H1 (cell line): ENCODE data around the gene MAN2C1. TPM values are rescaled to one million over a fixed set of nuclear protein-coding genes. Genes with fewer than 3 reads are reported as not detected.

Experiments used
- CTCF ChIA-PET: fragments of 300-600 bp; sonication (Branson Sonifier 250); formaldehyde crosslinking; loops from one replicate; lab custom pipeline; 2021; ENCODE audit not compliant: partially characterized antibody; lab: Charles Lee
- POLR2A ChIA-PET: fragments of 300-600 bp; sonication (Branson Sonifier 250); formaldehyde crosslinking; loops from one replicate; lab custom pipeline; 2021; ENCODE audit warnings: inconsistent platforms; ENCODE audit not compliant: partially characterized antibody; lab: Charles Lee
- DNase-seq, 2 experiments: peaks; one replicate each; pipeline versions ENCODE4 v3.0.0 to v3.0.0-alpha.2; 2010 to 2022; ENCODE audit warnings: low spot score in 2 of 2, low read depth in 1 of 2, mixed read lengths in 1 of 2
- FAIRE-seq: peaks from 2 replicates; lab custom pipeline; 2011; peaks lifted over from hg19 to GRCh38; lab: Jason Lieb, UNC
- H2AFZ ChIP-seq: 2 replicates; pipeline ENCODE4 v1.8.1; 2012; ENCODE audit warnings: low read length, inconsistent platforms
- H2AK5ac ChIP-seq: 2 replicates; pipeline ENCODE4 v1.6.1; 2013; ENCODE audit warnings: low read depth, low read length
- H2BK120ac ChIP-seq: replicated peaks from 2 replicates; pipeline ENCODE3; 2013; ENCODE audit warnings: low read depth, low read length, inconsistent platforms
- H2BK12ac ChIP-seq: 2 replicates; pipeline ENCODE4 v1.6.1; 2013; ENCODE audit warnings: low read depth, low read length
- H2BK15ac ChIP-seq: 2 replicates; pipeline ENCODE4 v1.6.1; 2013; ENCODE audit warnings: low read length
- H2BK20ac ChIP-seq: 2 replicates; pipeline ENCODE4 v1.6.1; 2013; ENCODE audit warnings: low read length
- H2BK5ac ChIP-seq: 2 replicates; pipeline ENCODE4 v1.6.1; 2013; ENCODE audit warnings: low read depth, low read length
- H3K14ac ChIP-seq: 2 replicates; pipeline ENCODE4 v1.6.1; 2013; ENCODE audit warnings: inconsistent platforms; ENCODE audit not compliant: insufficient read length
- H3K18ac ChIP-seq: 2 replicates; pipeline ENCODE4 v1.6.1; 2013; ENCODE audit warnings: low read length; ENCODE audit errors: extremely low read depth
- H3K23ac ChIP-seq: 2 replicates; pipeline ENCODE4 v1.6.1; 2013; ENCODE audit warnings: inconsistent platforms; ENCODE audit not compliant: insufficient read length
- H3K23me2 ChIP-seq: 2 replicates; pipeline ENCODE4 v1.6.1; 2013; ENCODE audit warnings: low read depth, low read length
- H3K27ac ChIP-seq: 2 replicates; pipeline ENCODE4 v1.6.1; 2011; ENCODE audit warnings: low read depth, low read length, inconsistent platforms
- H3K27me3 ChIP-seq, 4 experiments: replicated peaks in 1 of 4; 1 replicate in 1 of 4; 2 replicates in 3 of 4; pipeline versions ENCODE4 v1.6.1 to v1.8.1; 2011 to 2013; ENCODE audit warnings: low read length in 3 of 4, mild to moderate bottlenecking in 3 of 4, inconsistent platforms in 2 of 4, mixed read lengths in 2 of 4, moderate library complexity in 1 of 4; ENCODE audit not compliant: control insufficient read depth in 3 of 4, insufficient read depth in 3 of 4; ENCODE audit errors: extremely low read depth in 1 of 4
- H3K36me3 ChIP-seq, 4 experiments: 2 replicates each; pipeline versions ENCODE4 v1.6.1 to v1.8.1; 2011 to 2013; ENCODE audit warnings: mild to moderate bottlenecking in 4 of 4, low read length in 3 of 4, moderate library complexity in 2 of 4, control low read depth in 1 of 4, inconsistent platforms in 1 of 4; ENCODE audit not compliant: insufficient read depth in 4 of 4, control insufficient read depth in 2 of 4
- H3K4ac ChIP-seq: replicated peaks from 2 replicates; pipeline ENCODE3; 2013; ENCODE audit warnings: low read length, low read depth, mixed read lengths, inconsistent platforms; ENCODE audit not compliant: insufficient read length
- H3K4me1 ChIP-seq, 4 experiments: replicated peaks in 1 of 4; 1 replicate in 1 of 4; 2 replicates in 3 of 4; pipeline versions ENCODE4 v1.6.1 to v1.8.1; 2011 to 2013; ENCODE audit warnings: low read length in 3 of 4, inconsistent platforms in 2 of 4, mixed read lengths in 1 of 4; ENCODE audit not compliant: insufficient read depth in 4 of 4, control insufficient read depth in 3 of 4
- H3K4me2 ChIP-seq, 2 experiments: 2 replicates each; pipeline versions ENCODE4 v1.6.1 to v1.8.1; 2011 to 2013; ENCODE audit warnings: low read depth in 2 of 2, low read length in 2 of 2, control low read depth in 1 of 2, inconsistent platforms in 1 of 2, mild to moderate bottlenecking in 1 of 2; ENCODE audit not compliant: insufficient read depth in 1 of 2
- H3K4me3 ChIP-seq, 4 experiments: fragments of 200-600, 300-600 bp in 1 of 4; sonication (generic), shearing (Covaris generic), sonication (Bioruptor Twin) in 1 of 4; 2 replicates each; pipeline versions ENCODE4 v1.5.1 to v1.8.1; 2011 to 2016; ENCODE audit warnings: low read length in 4 of 4, low read depth in 3 of 4, control low read depth in 2 of 4, inconsistent platforms in 2 of 4, mild to moderate bottlenecking in 2 of 4, mixed read lengths in 1 of 4, moderate library complexity in 1 of 4; ENCODE audit not compliant: insufficient read depth in 2 of 4; ENCODE audit errors: extremely low read depth in 1 of 4
- H3K56ac ChIP-seq: replicated peaks from 2 replicates; pipeline ENCODE3; 2013; ENCODE audit warnings: low read depth, mild to moderate bottlenecking, mixed read lengths, low read length, inconsistent platforms; ENCODE audit not compliant: insufficient read length
- H3K79me1 ChIP-seq: 2 replicates; pipeline ENCODE4 v1.6.1; 2013; ENCODE audit warnings: low read depth, low read length, control low read depth
- H3K79me2 ChIP-seq, 2 experiments: 2 replicates each; pipeline versions ENCODE4 v1.6.1 to v1.8.1; 2012 to 2013; ENCODE audit warnings: low read length in 2 of 2, mild to moderate bottlenecking in 2 of 2, inconsistent platforms in 1 of 2; ENCODE audit not compliant: insufficient read depth in 2 of 2, control insufficient read depth in 1 of 2
- H3K9ac ChIP-seq, 4 experiments: replicated peaks in 1 of 4; 1 replicate in 1 of 4; 2 replicates in 3 of 4; pipeline versions ENCODE4 v1.6.1 to v1.8.1; 2011 to 2013; ENCODE audit warnings: low read depth in 3 of 4, low read length in 3 of 4, control low read depth in 2 of 4, mild to moderate bottlenecking in 2 of 4, moderate library complexity in 2 of 4, inconsistent platforms in 1 of 4; ENCODE audit errors: extremely low read depth in 1 of 4
- H3K9me3 ChIP-seq, 2 experiments: 2 replicates each; pipeline versions ENCODE4 v1.6.1 to v1.8.1; 2012 to 2013; ENCODE audit warnings: mild to moderate bottlenecking in 2 of 2, moderate library complexity in 2 of 2, control low read depth in 1 of 2, inconsistent platforms in 1 of 2, low read depth in 1 of 2, low read length in 1 of 2, mixed read lengths in 1 of 2; ENCODE audit not compliant: insufficient read depth in 2 of 2
- H4K20me1 ChIP-seq, 2 experiments: replicated peaks in 1 of 2; 2 replicates each; pipeline versions ENCODE3 to v1.8.1; 2011 to 2013; ENCODE audit warnings: inconsistent platforms in 2 of 2, low read length in 2 of 2, mild to moderate bottlenecking in 1 of 2; ENCODE audit not compliant: insufficient read depth in 2 of 2, control insufficient read depth in 1 of 2
- H4K5ac ChIP-seq: 2 replicates; pipeline ENCODE4 v1.6.1; 2013; ENCODE audit warnings: low read length, low read depth, mixed read lengths, inconsistent platforms; ENCODE audit not compliant: insufficient read length
- H4K8ac ChIP-seq: 2 replicates; pipeline ENCODE4 v1.8.0; 2013; ENCODE audit warnings: mild to moderate bottlenecking, moderate library complexity, low read length, inconsistent platforms; ENCODE audit not compliant: insufficient read depth; ENCODE audit errors: extremely low read depth
- H4K91ac ChIP-seq: replicated peaks from 2 replicates; pipeline ENCODE3; 2013; ENCODE audit warnings: low read length, mixed read lengths, inconsistent platforms; ENCODE audit not compliant: insufficient read length
- ASH2L ChIP-seq: fragments of 200-600, 300-600 bp; sonication (generic); IDR thresholded peaks from one replicate; pipeline ENCODE4 v1.7.1; 2017; ENCODE audit warnings: low read length
- CBX5 ChIP-seq: fragments of 300-800, 300-1000 bp; sonication (generic); IDR thresholded peaks from 2 replicates; pipeline ENCODE4 v1.7.1; 2016; ENCODE audit warnings: antibody characterized with exemption, low read length, low read depth
- CREB1 ChIP-seq: IDR thresholded peaks from 2 replicates; pipeline ENCODE4 v1.6.1; 2012; ENCODE audit warnings: inconsistent platforms
- EGR1 ChIP-seq: IDR thresholded peaks from 2 replicates; pipeline ENCODE4 v1.6.1; 2011; ENCODE audit warnings: low read depth, low read length, borderline replicate concordance
- EP300 ChIP-seq, 2 experiments: IDR thresholded peaks; 1 replicate in 1 of 2; 2 replicates in 1 of 2; pipeline ENCODE4 v1.6.1; 2011 to 2012; ENCODE audit warnings: low read depth in 2 of 2, low read length in 2 of 2, mild to moderate bottlenecking in 2 of 2, borderline replicate concordance in 1 of 2, inconsistent platforms in 1 of 2, moderate library complexity in 1 of 2
- JUN ChIP-seq: IDR thresholded peaks from 2 replicates; pipeline ENCODE4 v1.6.1; 2011; ENCODE audit warnings: low read depth, mild to moderate bottlenecking, improper control_type of control experiment, low read length
- KDM4A ChIP-seq: IDR thresholded peaks from one replicate; pipeline ENCODE4 v1.7.1; 2012; ENCODE audit warnings: low read depth, mild to moderate bottlenecking, moderate library complexity, low read length, inconsistent platforms; ENCODE audit not compliant: severe bottlenecking
- KDM5A ChIP-seq: fragments of 200-600 bp; IDR thresholded peaks from 2 replicates; pipeline ENCODE4 v1.7.1; 2012; ENCODE audit warnings: mild to moderate bottlenecking, low read length, inconsistent platforms, mixed read lengths
- RBBP5 ChIP-seq: IDR thresholded peaks from 2 replicates; pipeline ENCODE4 v1.7.1; 2012; ENCODE audit warnings: low read depth, mild to moderate bottlenecking, inconsistent platforms, low read length, moderate library complexity, borderline replicate concordance
- SAP30 ChIP-seq: fragments of 300-600 bp; sonication (generic); IDR thresholded peaks from 2 replicates; pipeline ENCODE4 v1.7.1; 2012; ENCODE audit warnings: low read length, moderate library complexity, mild to moderate bottlenecking, inconsistent platforms; ENCODE audit not compliant: insufficient read depth, insufficient replicate concordance
- SIN3A ChIP-seq, 2 experiments: IDR thresholded peaks in 1 of 2; conservative IDR thresholded peaks in 1 of 2; 2 replicates each; pipeline ENCODE4 v1.6.1; 2011 to 2012; ENCODE audit warnings: low read length in 2 of 2, improper control_type of control experiment in 1 of 2, low read depth in 1 of 2, mild to moderate bottlenecking in 1 of 2
- TBP ChIP-seq: IDR thresholded peaks from 2 replicates; pipeline ENCODE4 v1.6.1; 2011; ENCODE audit warnings: low read depth, low read length, improper control_type of control experiment
- WGBS, 2 experiments: shearing (Covaris generic) in 1 of 2; methylation state at CpG; one replicate each; pipeline versions ENCODE4 v1.1.6 to v1.1.7; 2013 to 2015; ENCODE audit warnings: low lambda C conversion rate in 2 of 2, mixed read lengths in 2 of 2, inconsistent platforms in 1 of 2, low coverage in 1 of 2, missing lambda C conversion rate in 1 of 2; ENCODE audit not compliant: insufficient replicate concordance in 2 of 2, insufficient coverage in 1 of 2, insufficient read length in 1 of 2; ENCODE audit errors: extremely low coverage in 1 of 2, missing lambda C conversion rate in 1 of 2; 5-methylcytosine and 5-hydroxymethylcytosine counted together
- polyA plus RNA-seq, 7 experiments: library from polyadenylated mRNA; depleted of rRNA in 3 of 7; stranded (reverse) in 5 of 7; unstranded in 2 of 7; fragments of >200 nt in 5 of 7; fragments of 200-250 nt in 2 of 7; gene quantifications; 1 replicate in 5 of 7; 2 replicates in 1 of 7; 4 replicates in 1 of 7; pipeline versions ENCODE4 v1.2.1 to v1.2.3, GENCODE V29; 2011 to 2013; ENCODE audit warnings: missing spikeins in 2 of 7, mixed read lengths in 2 of 7
- total RNA-seq: library from RNA; stranded (reverse); fragmentation: NEBNext Ultra II Directional; extraction: Animal tissue kit (Norgen Biotek cat#: 25700); gene quantifications from 2 replicates; pipeline ENCODE4 v1.2.1, GENCODE V29; 2021

MAN2C1 gene
- total and polyA plus RNA-seq, 2 of the 8 experiments (the other 6 are each of a cell fraction or from before 2014, with no cell fraction given): 56.3 to 88.9 TPM

DNA sequence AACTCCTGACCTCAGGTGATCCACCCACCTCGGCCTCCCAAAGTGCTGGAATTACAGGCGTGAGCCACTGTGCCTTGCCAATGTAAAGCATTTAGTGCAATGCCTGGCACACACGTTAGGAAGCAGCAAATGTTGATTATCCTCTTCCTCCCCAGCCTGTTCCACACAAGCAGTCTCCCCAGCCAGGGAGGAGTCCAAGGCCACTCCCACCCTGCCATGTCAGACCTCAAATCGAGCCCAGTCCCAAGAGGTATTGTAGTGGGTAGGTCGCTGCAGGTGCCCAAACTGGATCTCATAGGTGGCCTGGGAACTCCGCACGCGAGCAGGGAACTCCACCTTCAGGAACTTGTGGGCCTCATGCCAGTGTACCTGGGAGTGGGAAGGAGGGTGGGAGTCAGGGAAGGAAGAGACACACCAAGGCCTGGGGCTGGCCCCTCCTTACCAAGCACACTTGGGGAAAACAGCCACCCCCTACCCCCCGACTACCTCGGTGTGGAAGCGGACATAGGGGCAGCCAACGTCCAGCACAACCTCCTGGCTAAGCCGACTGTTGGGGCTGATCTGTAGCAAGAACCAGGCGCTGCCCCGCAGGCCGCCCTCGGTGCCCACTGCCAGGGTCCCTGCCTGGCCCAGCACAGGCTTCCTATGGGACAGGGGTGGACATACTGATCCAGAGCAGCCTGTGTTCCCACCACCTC lies 10.3 kb downstream of the MAN2C1 start:
- no peak overlapping the region for H3K56ac ChIP-seq
- no peak overlapping the region for H4K8ac ChIP-seq
- H3K14ac ChIP-seq: no peak overlapping the region
- DNase-seq (no peak), FAIRE-seq (no peak)
- no peak overlapping the region for H2AFZ ChIP-seq
- H3K4me1 ChIP-seq: no peaks in the 10 kb centered on the region
- H2BK12ac ChIP-seq: no peak overlapping the region
- no peak overlapping the region for H2BK15ac ChIP-seq
- no peak overlapping the region for H3K23ac ChIP-seq
- H3K9ac ChIP-seq: no peak overlapping the region
- no peak overlapping the region for H3K4me3 ChIP-seq
- no peaks in the 10 kb centered on the region for H3K23me2 ChIP-seq
- H2BK5ac ChIP-seq: no peak overlapping the region
- H2BK20ac ChIP-seq: no peak overlapping the region
- POLR2A ChIA-PET: interaction anchor here (1.2 to 5.7 kb wide), 3 partner anchors 10 to 14 kb away, joined by 3 to 40 read pairs (median 9); partner anchors contain the start of gene MAN2C1
- no peak overlapping the region for H3K4me2 ChIP-seq
- no peaks in the 10 kb centered on the region for H3K27me3 ChIP-seq
- H4K91ac ChIP-seq: no peak overlapping the region
- no peak overlapping the region for H3K4ac ChIP-seq
- H4K20me1 ChIP-seq: peaks cover 0 to 5% of the 10 kb centered on the region in 2 experiments
- peaks cover 0 to 25% (median 3%) of the 10 kb centered on the region in 4 experiments; a peak in 5 of 8 replicates for H3K36me3 ChIP-seq
- whole genome bisulfite sequencing, 2 experiments: 93% methylated on average over 17 of the region's 17 CpGs; no CpG with 5 or more reads in 1 of the 2 experiments
- CTCF ChIA-PET: interaction anchor here (0.7 kb wide), 1 partner anchor 139 kb away, joined by 3 read pairs; no protein-coding TSS in a partner anchor
- H3K79me2 ChIP-seq: no peaks in the 10 kb centered on the region
- no peak overlapping the region for H2BK120ac ChIP-seq
- no peak overlapping the region for H4K5ac ChIP-seq
- H3K79me1 ChIP-seq: no peaks in the 10 kb centered on the region; the same call in 1 of the 2 replicates
- no peaks in the 10 kb centered on the region for H3K9me3 ChIP-seq
- H3K27ac ChIP-seq: no peak overlapping the region
- H2AK5ac ChIP-seq: no peak overlapping the region
- H3K18ac ChIP-seq: no peak overlapping the region
- no peak for TF ChIP-seq CBX5
- TF ChIP-seq KDM4A: no peak
- TF ChIP-seq SAP30: no peak
- TF ChIP-seq EP300 (IDR thresholded peaks at IDR 0.05; ENCODE audit: borderline replicate concordance in 1 of 2, low read depth in 2 of 2, low read length in 2 of 2): no peak
- TF ChIP-seq RBBP5: no peak
- TF ChIP-seq EGR1: no peak
- TF ChIP-seq CREB1: no peak
- TF ChIP-seq KDM5A: no peak
- no peak for TF ChIP-seq SIN3A (conservative IDR thresholded peaks at IDR 0.05 in 1 of 2, IDR thresholded peaks at IDR 0.05 in 1 of 2; ENCODE audit: low read depth in 1 of 2, low read length in 2 of 2)
- TF ChIP-seq JUN: no peak
- no peak for TF ChIP-seq ASH2L
- TF ChIP-seq TBP: no peak
